T-helper 1 cell treated with Interleukin-12 subunit alpha and Interleukin-12 subunit beta and Interleukin-4 antibody, amounts not matched to agents 30 ng/mL and 1 ng/mL, for 36 hours (primary cell): Measurements from ENCODE around the gene HIBADH. TPM values are rescaled to one million over a fixed set of nuclear protein-coding genes. Genes with fewer than 3 reads are reported as not detected.
"Not testable (repeated sequence)": the region's sequence is repeated elsewhere in the genome, so short reads cannot be mapped to it uniquely, and the experiment has no call there.

Experiments
- intact Hi-C: fragments of 100-400 bp; cut with micrococcal nuclease; formaldehyde crosslinking; loops from one replicate; pipeline ENCODE4 v1.15.1; 2024
- total RNA-seq: library from RNA; stranded (reverse); gene quantifications from 2 replicates; pipeline ENCODE4 v1.2.3, GENCODE V29; 2022

Gene HIBADH
- total RNA-seq, 1 donor from 2014 or later: 11.5 TPM

GRCh38 chr7:27684491-27684890 lies 21.8 kb upstream of the HIBADH start:
- intact Hi-C loops: no loop called here

- intact Hi-C loops: no loop called here
Observed at GRCh38 chr7:27680610-27681009, 17.9 kb upstream of the HIBADH start.

- intact Hi-C loops: no loop called here
Observed at GRCh38 chr7:27678617-27679260, 16.1 kb upstream of the HIBADH start.

- intact Hi-C loops: loop anchor here (1.0 kb wide), 1 partner anchor 74 kb away; no protein-coding TSS in a partner anchor
Observed at GRCh38 chr7:27677912-27678612, 15.4 kb upstream of the HIBADH start.

- intact Hi-C loops: not testable (repeated sequence)
Observed at GRCh38 chr7:27674126-27674525, 11.4 kb upstream of the HIBADH start.

- intact Hi-C loops: no loop called here
Observed at GRCh38 chr7:27671675-27672074, 9.0 kb upstream of the HIBADH start.

- intact Hi-C loops: no loop called here
Observed at GRCh38 chr7:27670676-27671075, 8.0 kb upstream of the HIBADH start.

GRCh38 chr7:27670177-27670576 lies 7.5 kb upstream of the HIBADH start:
- intact Hi-C loops: no loop called here

- intact Hi-C loops: loop anchor here (10.0 kb wide), 2 partner anchors 359 to 1711 kb away; no protein-coding TSS in a partner anchor
Observed at GRCh38 chr7:27665531-27665930, 2.8 kb upstream of the HIBADH start.

GRCh38 chr7:27663989-27664331 lies 1.3 kb upstream of the HIBADH start:
- intact Hi-C loops: loop anchor here (1.0 to 10.0 kb wide), 9 partner anchors 76 to 1802 kb away; partner anchors contain the start of genes CBX3, SKAP2, SNX10 and TAX1BP1

GRCh38 chr7:27661811-27662489 lies 733 bp downstream of the HIBADH start:
- intact Hi-C loops: loop anchor here (1.0 to 10.0 kb wide), 6 partner anchors 122 to 1707 kb away; partner anchors contain the start of genes SKAP2 and SNX10

- intact Hi-C loops: no loop called here
Observed at GRCh38 chr7:27656724-27657123, 6.0 kb downstream of the HIBADH start.

GRCh38 chr7:27655184-27655583 lies 7.5 kb downstream of the HIBADH start:
- intact Hi-C loops: no loop called here

GRCh38 chr7:27652518-27652917 lies 10.2 kb downstream of the HIBADH start:
- intact Hi-C loops: no loop called here

- intact Hi-C loops: no loop called here
Observed at GRCh38 chr7:27651702-27652101, 11.0 kb downstream of the HIBADH start.

- intact Hi-C loops: no loop called here
Observed at GRCh38 chr7:27650283-27650682, 12.4 kb downstream of the HIBADH start.

- intact Hi-C loops: no loop called here
Observed at GRCh38 chr7:27647489-27647888, 15.2 kb downstream of the HIBADH start.

GRCh38 chr7:27647046-27647445 lies 15.6 kb downstream of the HIBADH start:
- intact Hi-C loops: no loop called here

- intact Hi-C loops: no loop called here
Observed at GRCh38 chr7:27642271-27642670, 20.4 kb downstream of the HIBADH start.

- intact Hi-C loops: no loop called here
Observed at GRCh38 chr7:27641581-27642230, 21.0 kb downstream of the HIBADH start.

GRCh38 chr7:27640884-27641574 lies 21.7 kb downstream of the HIBADH start:
- intact Hi-C loops: no loop called here
